Mucosa of stomach (tissue), 1 donor: ENCODE results near the gene MRPL41.
"Not testable (repeated sequence)": the region's sequence is repeated elsewhere in the genome, so short reads cannot be mapped to it uniquely, and the experiment has no call there.

Experiments used
- H3K27me3 ChIP-seq: one replicate; pipeline ENCODE4 v1.7.0; 2013; ENCODE audit warnings: mild to moderate bottlenecking, low read length; ENCODE audit not compliant: control insufficient read depth, insufficient read depth
- H3K36me3 ChIP-seq: one replicate; pipeline ENCODE4 v1.7.0; 2013; ENCODE audit warnings: low read length; ENCODE audit not compliant: control insufficient read depth, insufficient read depth
- H3K4me1 ChIP-seq: one replicate; pipeline ENCODE4 v1.7.0; 2013; ENCODE audit warnings: mild to moderate bottlenecking, low read length; ENCODE audit not compliant: control insufficient read depth, insufficient read depth
- H3K4me3 ChIP-seq: one replicate; pipeline ENCODE4 v1.7.0; 2013; ENCODE audit warnings: low read length
- H3K9ac ChIP-seq: one replicate; pipeline ENCODE4 v1.7.0; 2013; ENCODE audit warnings: mild to moderate bottlenecking, low read length, moderate library complexity
- H3K9me3 ChIP-seq: one replicate; pipeline ENCODE4 v1.7.0; 2013; ENCODE audit warnings: mild to moderate bottlenecking, low read length, moderate library complexity; ENCODE audit not compliant: control insufficient read depth
- donor health status: Pancreatic carcinoma.

Gene MRPL41

GRCh38 chr9:137551264-137552021 lies at the start of gene MRPL41:
TSS of gene MRPL41 (plus strand) at chr9:137551879. CDS start at chr9:137552082, 203 bp downstream.
- Histone ChIP-seq H3K4me1 (peaks cover 13% of the 10 kb centered on the region), H3K27me3 (no peaks in the 10 kb centered on the region), H3K9ac (peak within 1 kb of the TSS; percentile 59), H3K9me3 (no peaks in the 10 kb centered on the region), H3K4me3 (peak within 1 kb of the TSS; percentile 60), H3K36me3 (no peaks in the 10 kb centered on the region)

- H3K4me1 ChIP-seq = no peaks in the 10 kb centered on the region
- H3K36me3 ChIP-seq = no peaks in the 10 kb centered on the region
- H3K9ac ChIP-seq = no peak overlapping the region
- no peak overlapping the region for H3K4me3 ChIP-seq
- no peaks in the 10 kb centered on the region for H3K9me3 ChIP-seq
- no peaks in the 10 kb centered on the region for H3K27me3 ChIP-seq
Observed at GRCh38 chr9:137502008-137502911, 49.4 kb upstream of the MRPL41 start.

GRCh38 chr9:137504432-137504777 lies 47.3 kb upstream of the MRPL41 start:
- no peak overlapping the region for H3K9ac ChIP-seq
- no peak overlapping the region for H3K4me3 ChIP-seq
- H3K9me3 ChIP-seq = no peaks in the 10 kb centered on the region

GRCh38 chr9:137505421-137506140 lies 46.1 kb upstream of the MRPL41 start:
- Histone ChIP-seq H3K36me3 (no peaks in the 10 kb centered on the region), H3K4me3 (no peak overlapping the region), H3K9me3 (no peaks in the 10 kb centered on the region), H3K27me3 (no peaks in the 10 kb centered on the region), H3K9ac (no peak overlapping the region), H3K4me1 (no peaks in the 10 kb centered on the region)

More at GRCh38 chr9:137504432-137504777, 47.3 kb upstream of the MRPL41 start:
- Histone ChIP-seq H3K4me1 (no peaks in the 10 kb centered on the region), H3K36me3 (no peaks in the 10 kb centered on the region), H3K27me3 (no peaks in the 10 kb centered on the region)

- Histone ChIP-seq H3K36me3 (no peaks in the 10 kb centered on the region), H3K27me3 (no peaks in the 10 kb centered on the region), H3K9ac (no peak overlapping the region), H3K4me3 (no peak overlapping the region), H3K4me1 (no peaks in the 10 kb centered on the region), H3K9me3 (no peaks in the 10 kb centered on the region)
Observed at GRCh38 chr9:137506274-137506673, 45.4 kb upstream of the MRPL41 start.

GRCh38 chr9:137506702-137507171 lies 44.9 kb upstream of the MRPL41 start:
- Histone ChIP-seq H3K4me1 (peaks cover 3% of the 10 kb centered on the region), H3K27me3 (no peaks in the 10 kb centered on the region), H3K9me3 (no peaks in the 10 kb centered on the region), H3K4me3 (no peak overlapping the region), H3K9ac (no peak overlapping the region), H3K36me3 (no peaks in the 10 kb centered on the region)

- Histone ChIP-seq H3K9me3 (no peaks in the 10 kb centered on the region), H3K9ac (no peak overlapping the region), H3K36me3 (no peaks in the 10 kb centered on the region)
Observed at GRCh38 chr9:137509198-137509597, 42.5 kb upstream of the MRPL41 start.

GRCh38 chr9:137511126-137511525 lies 40.6 kb upstream of the MRPL41 start:
- not testable (repeated sequence) for H3K9me3 ChIP-seq, H3K4me3 ChIP-seq

More at GRCh38 chr9:137509198-137509597, 42.5 kb upstream of the MRPL41 start:
- Histone ChIP-seq H3K4me1 (peaks cover 14% of the 10 kb centered on the region), H3K27me3 (no peaks in the 10 kb centered on the region), H3K4me3 (no peak overlapping the region)

GRCh38 chr9:137511758-137512463 lies 39.8 kb upstream of the MRPL41 start:
- Histone ChIP-seq H3K4me1 (peaks cover 22% of the 10 kb centered on the region), H3K27me3 (no peaks in the 10 kb centered on the region), H3K4me3 (no peak overlapping the region), H3K9ac (no peak overlapping the region), H3K9me3 (no peaks in the 10 kb centered on the region), H3K36me3 (no peaks in the 10 kb centered on the region)

More at GRCh38 chr9:137511126-137511525, 40.6 kb upstream of the MRPL41 start:
- not testable (repeated sequence) for H3K9ac ChIP-seq, H3K27me3 ChIP-seq, H3K36me3 ChIP-seq
- peaks cover 22% of the 10 kb centered on the region for H3K4me1 ChIP-seq

GRCh38 chr9:137513136-137513535 lies 38.5 kb upstream of the MRPL41 start:
- H3K9me3 ChIP-seq, H3K36me3 ChIP-seq, H3K4me3 ChIP-seq, H3K9ac ChIP-seq, H3K27me3 ChIP-seq: not testable (repeated sequence)
- H3K4me1 ChIP-seq = peaks cover 22% of the 10 kb centered on the region

- not testable (repeated sequence) for H3K4me3 ChIP-seq, H3K9ac ChIP-seq, H3K27me3 ChIP-seq
Observed at GRCh38 chr9:137513801-137514570, 37.7 kb upstream of the MRPL41 start.

More at GRCh38 chr9:137513801-137514570, 37.7 kb upstream of the MRPL41 start:
- H3K9me3 ChIP-seq, H3K36me3 ChIP-seq: not testable (repeated sequence)
- peaks cover 22% of the 10 kb centered on the region for H3K4me1 ChIP-seq
